Measurements from ENCODE around the gene TIAM2.

Gene TIAM2

DNA sequence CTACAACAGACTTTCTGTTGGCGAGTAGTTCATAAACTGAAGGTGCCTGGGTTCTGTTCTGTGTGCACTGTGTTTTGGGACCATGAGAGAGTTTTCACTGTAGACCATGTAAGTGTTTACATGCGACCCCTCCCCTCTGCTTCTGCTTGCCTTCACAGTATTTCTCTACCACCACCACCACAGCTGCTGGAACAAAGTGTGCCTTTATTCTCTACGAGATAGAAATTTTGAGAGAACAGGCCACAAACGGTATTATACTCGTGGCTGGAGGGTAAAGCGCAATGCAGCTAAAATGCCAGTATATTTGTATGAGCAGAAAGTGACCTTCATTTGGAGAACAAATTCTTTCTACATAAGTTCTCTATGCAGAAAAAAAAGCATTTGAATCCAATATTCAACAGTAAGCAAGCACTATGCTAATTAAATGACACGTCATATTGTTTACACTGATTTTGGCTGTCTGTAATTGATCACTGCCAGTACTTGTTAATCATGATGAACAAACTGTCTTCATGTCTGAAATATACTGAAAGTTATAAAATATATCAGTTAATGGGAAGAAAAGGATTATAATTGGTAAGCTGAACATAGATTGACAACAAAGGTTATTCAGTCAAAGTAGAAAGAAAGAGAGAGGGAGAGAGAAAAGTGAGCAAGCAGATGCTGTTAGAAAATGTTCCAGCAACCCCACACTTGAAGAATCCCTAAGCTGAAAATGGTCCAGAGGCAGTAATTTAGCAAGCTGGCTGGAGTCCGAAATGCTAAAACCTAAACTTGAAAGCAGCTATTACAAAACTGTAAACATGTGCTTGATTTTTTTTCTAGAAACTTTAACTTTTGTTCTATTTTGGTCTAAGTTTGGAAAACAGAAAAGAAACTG, 277.5 kb downstream of the TIAM2 start:
- TF ChIP-seq CTCF (conservative IDR thresholded peaks at IDR 0.05): no peak
- H3K27ac ChIP-seq: no peak overlapping the region

DNA sequence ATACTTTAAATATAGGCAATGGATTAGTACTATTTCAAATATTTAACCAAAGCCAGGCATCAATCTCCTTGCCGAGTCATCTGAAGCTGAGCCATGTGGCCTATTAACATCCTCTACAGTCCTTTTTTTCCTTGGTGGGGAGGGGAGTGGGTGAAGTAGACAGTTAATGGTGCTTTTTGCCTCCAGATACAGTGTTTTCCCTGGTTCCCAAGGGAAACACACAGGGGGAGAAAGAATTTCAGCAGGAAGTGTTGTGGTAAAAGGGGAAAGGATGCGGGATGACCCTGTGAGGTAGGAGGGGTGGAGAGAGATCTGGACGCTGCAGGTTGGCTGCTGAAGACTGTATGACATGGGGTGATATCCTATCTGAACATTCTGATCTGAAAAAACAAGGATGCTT, 278.3 kb downstream of the TIAM2 start:
- no peak for TF ChIP-seq CTCF (conservative IDR thresholded peaks at IDR 0.05)
- H3K27ac ChIP-seq: no peak overlapping the region

- no peak for TF ChIP-seq CTCF (conservative IDR thresholded peaks at IDR 0.05)
- no peak overlapping the region for H3K27ac ChIP-seq
Observed at GRCh38 chr6:155274106-155274505, 279.0 kb downstream of the TIAM2 start.

DNA sequence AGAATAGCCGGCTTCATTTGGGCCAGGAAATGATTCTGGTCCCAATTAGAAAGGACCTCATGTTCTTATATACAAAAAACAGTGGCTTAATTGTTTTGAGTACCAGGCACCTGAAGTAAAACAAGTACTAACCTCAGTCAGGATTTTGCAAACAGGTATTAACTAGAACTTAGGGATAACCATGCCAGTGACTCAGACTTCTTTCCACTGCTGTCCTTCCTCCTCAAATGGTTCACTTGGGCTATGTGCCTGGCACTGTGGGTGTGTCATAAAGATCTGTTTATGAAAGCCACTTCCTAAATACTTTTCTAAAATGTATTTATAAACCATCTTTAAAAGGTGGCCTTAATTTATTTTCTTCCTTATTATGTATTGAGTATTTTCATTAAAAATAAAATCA, 279.4 kb downstream of the TIAM2 start:
- no peak overlapping the region for H3K27ac ChIP-seq

GRCh38 chr6:155275808-155276480, 280.8 kb downstream of the TIAM2 start:
- no peak for TF ChIP-seq CTCF (conservative IDR thresholded peaks at IDR 0.05)
- no peak overlapping the region for H3K27ac ChIP-seq

More for the DNA sequence above, 279.4 kb downstream of the TIAM2 start:
- no peak for TF ChIP-seq CTCF (conservative IDR thresholded peaks at IDR 0.05)

DNA sequence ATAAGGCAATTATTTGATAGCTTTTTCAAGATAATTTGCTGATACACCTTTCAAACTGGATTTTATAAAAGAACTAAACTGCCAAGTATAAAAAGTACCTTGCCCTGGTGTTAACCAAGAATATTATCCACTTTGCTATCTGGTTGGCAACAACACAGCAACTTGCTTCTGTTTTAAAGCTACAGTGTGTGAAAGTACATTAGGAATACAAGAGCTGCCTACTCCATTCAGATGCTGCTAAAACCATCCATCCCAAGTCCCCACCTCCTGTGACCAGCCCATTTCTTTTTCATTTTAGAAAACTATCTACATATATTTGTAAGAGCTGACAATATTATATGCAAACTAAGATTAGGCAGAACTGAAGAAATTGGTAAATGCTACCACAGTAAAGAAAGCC, 281.5 kb downstream of the TIAM2 start:
- no peak for TF ChIP-seq CTCF (conservative IDR thresholded peaks at IDR 0.05)
- H3K27ac ChIP-seq: no peak overlapping the region

DNA sequence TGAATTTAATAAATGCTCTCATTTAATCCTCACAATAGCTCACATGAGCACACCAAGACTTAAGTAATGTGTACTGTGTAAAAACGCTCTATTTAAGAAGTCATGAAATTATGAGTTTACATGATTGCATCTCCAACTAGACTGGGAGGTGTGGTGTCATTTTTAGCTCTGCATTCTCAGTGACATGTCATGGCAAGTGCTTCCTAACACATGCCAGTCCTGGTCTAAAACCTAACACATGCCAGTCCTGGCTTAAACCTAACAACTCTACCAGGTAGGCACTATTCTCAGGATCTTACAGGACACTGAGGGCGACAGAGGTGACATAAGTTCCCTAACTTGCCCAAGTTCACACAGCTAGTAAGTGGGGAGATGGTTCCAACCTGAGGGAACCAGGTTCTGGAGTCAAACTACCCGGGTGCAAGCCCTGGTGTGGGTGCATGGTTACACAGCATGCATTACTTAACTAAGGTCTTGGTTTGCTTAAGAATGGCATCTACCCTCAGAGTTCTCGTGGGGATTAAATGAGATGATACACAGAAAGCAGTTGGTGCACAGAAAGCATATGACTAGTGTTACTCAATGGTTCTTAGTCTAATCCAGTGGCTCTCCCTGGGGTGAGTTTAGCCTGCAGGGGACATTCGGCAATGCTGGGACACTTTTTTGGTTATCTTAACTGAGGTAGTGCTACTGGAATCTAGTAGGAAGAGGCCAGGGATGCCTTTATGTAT, 283.4 kb downstream of the TIAM2 start:
- no peak overlapping the region for H3K27ac ChIP-seq
- TF ChIP-seq CTCF (conservative IDR thresholded peaks at IDR 0.05): no peak

Data from VCaP (cell line).